NCI-H1105 (cell line): ENCODE measurements around the gene TECTB.

Source experiments
- DNase-seq: peaks from one replicate; lab custom pipeline; 2025; lab: John Stamatoyannopoulos, UW

The TECTB gene

DNA sequence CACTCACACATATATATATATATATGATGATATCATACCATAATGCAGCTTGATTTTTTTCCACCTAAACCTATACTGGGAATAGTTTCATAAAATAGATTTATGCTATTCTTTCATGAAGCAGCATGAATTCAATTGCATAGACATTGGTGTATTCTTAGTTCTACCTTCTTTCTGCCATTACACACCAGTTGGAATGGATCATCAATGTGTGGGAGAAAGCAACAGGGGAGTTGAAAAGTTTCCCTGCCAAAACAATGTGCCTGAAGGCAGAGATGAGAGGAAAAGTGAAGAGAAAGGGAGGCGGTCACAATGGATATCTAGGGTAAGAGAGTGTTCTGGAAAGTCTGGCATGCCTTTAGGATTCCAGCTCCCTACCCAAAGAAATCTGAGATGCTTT is 65.6 kb downstream of the TECTB start:
- DNase-seq = no peak

DNA sequence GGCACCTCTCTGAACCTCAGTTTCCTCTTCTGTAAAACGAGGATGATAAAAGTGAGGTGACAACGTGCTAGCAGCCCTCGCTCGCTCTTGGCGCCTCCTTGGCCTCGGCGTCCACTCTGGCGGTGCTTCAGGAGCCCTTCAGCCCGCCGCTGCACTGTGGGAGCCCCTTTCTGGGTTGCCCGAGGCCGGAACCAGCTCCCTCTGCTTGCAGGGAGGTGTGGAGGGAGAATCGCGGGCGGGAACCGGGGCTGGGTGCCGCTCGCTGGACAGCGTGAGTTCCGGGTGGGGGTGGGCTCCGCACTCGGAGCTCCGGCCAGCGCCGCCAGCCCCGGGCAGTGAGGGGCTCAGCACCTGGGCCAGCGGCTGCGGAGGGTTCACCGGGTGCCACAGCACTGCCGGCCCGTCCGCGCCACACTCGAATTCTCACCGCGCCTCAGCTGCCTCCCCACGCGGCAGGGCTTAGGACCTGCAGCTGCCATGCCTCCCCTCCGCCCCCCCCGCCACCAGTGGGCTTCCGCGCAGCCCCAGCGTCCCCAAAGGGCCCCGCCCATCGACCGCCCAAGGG is 66.4 kb downstream of the TECTB start:
- DNase-seq = no peak

DNA sequence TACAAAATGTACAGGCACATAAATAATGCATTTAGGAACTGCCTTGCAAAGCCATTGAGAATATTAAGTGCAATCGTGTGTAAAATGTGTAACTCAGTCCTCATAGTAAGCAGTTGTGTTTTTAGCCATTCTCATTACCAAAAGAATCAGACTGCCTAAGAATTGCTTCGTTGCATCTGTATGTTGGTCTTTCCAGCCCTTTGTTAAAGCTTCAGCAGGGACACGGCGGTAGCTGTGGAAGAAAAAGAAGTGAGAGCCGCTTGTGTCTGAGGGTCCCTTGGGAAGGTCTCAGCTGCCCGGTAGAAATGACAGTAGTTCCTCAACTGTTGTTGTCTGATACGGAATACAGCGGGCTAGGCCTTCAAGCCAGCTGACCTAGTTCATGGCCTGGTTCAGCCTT is 67.9 kb downstream of the TECTB start:
- no peak for DNase-seq

DNA sequence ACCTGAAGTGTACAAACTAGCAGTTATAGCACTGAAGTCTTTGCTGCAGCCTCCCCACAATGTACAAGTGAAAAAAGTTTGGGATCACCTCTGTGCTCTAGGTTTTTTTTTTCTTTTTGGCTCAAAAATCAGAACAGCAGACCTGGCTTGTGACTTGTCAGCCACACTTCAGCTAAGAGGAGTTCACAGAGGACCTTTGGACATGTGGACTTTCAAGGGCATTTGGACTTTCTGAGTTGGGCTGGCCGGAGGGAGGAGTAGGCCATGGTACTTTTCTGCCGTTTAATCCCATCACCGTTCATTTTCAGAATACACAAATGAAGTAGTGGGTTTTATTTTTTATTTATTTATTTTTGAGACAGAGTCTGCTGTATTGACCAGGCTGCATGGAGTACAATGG is 68.8 kb downstream of the TECTB start:
- no peak for DNase-seq

DNA sequence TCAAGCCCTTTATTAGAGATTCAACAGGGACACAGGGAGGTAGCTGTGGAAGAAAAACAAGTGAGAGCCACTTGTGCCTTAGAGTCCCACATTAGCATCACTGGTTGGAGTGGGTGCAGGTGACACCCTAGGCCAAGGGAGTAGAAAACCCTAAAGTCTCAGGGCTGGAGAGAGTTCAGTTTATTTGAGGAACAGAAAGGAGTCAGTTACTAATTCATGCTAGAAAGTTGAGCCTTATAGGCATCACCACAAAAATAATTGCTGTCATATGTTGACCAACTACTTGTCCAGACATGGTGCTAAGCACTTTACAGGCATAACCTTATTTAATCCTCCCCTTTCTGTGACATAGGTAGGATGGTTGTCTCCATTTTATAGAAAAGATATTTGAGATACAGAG is 69.8 kb downstream of the TECTB start:
- DNase-seq = no peak
